OCI-LY3 (cell line): ENCODE data around the gene GRIN3A.
"Not testable (repeated sequence)": the region's sequence is repeated elsewhere in the genome, so short reads cannot be mapped to it uniquely, and the experiment has no call there.

Source experiments
- H2AFZ ChIP-seq: fragments of 200-600, 300-600 bp; shearing (Covaris generic); 2 replicates; pipeline ENCODE4 v1.6.0; 2014; ENCODE audit warnings: antibody characterized with exemption, low read depth, low read length
- H3K27ac ChIP-seq: fragments of 200-600, 300-600 bp; sonication (generic); 2 replicates; pipeline ENCODE4 v1.5.1; 2014; ENCODE audit warnings: mild to moderate bottlenecking, low read length, moderate library complexity, mixed read lengths
- H3K27me3 ChIP-seq: fragments of 200-600, 300-600 bp; sonication (generic); 2 replicates; pipeline ENCODE4 v1.6.1; 2014; ENCODE audit warnings: low read depth, low read length, mixed read lengths
- H3K36me3 ChIP-seq: fragments of 200-600, 300-600 bp; sonication (generic); replicated peaks from 2 replicates; pipeline ENCODE3; 2014; ENCODE audit warnings: low read depth, low read length, mixed read lengths
- H3K4me1 ChIP-seq: fragments of 300-600, 200-600 bp; sonication (generic); 2 replicates; pipeline ENCODE4 v1.6.1; 2014; ENCODE audit warnings: low read length, mixed read lengths
- H3K4me2 ChIP-seq: fragments of 200-600, 300-600 bp; sonication (generic); 2 replicates; pipeline ENCODE4 v1.6.1; 2014; ENCODE audit warnings: low read length, mixed read lengths
- H3K4me3 ChIP-seq: fragments of 300-600, 200-600 bp; sonication (generic); 2 replicates; pipeline ENCODE4 v1.5.1; 2014; ENCODE audit warnings: antibody characterized with exemption, mild to moderate bottlenecking, low read length, moderate library complexity
- H3K79me2 ChIP-seq: fragments of 300-600, 200-600 bp; shearing (Covaris generic); 2 replicates; pipeline ENCODE4 v1.6.1; 2014; ENCODE audit warnings: mild to moderate bottlenecking, low read length, mixed read lengths
- H3K9ac ChIP-seq: fragments of 300-600, 200-600 bp; shearing (Covaris generic); 2 replicates; pipeline ENCODE4 v1.6.0; 2014; ENCODE audit warnings: mild to moderate bottlenecking, low read length, moderate library complexity
- H3K9me3 ChIP-seq: fragments of 200-600, 300-600 bp; shearing (Covaris generic); 2 replicates; pipeline ENCODE4 v1.6.1; 2014; ENCODE audit warnings: low read length, mixed read lengths; ENCODE audit not compliant: insufficient read depth
- H4K20me1 ChIP-seq: fragments of 200-600, 300-600 bp; sonication (generic); 2 replicates; pipeline ENCODE4 v1.6.1; 2016; ENCODE audit warnings: low read length, mixed read lengths; ENCODE audit not compliant: insufficient read depth
- CTCF ChIP-seq: fragments of 200-600, 300-600 bp; sonication (generic); IDR thresholded peaks from 2 replicates; pipeline ENCODE4 v1.5.1; 2014; ENCODE audit warnings: antibody characterized with exemption, low read length, low read depth
- EZH2phosphoT487 ChIP-seq: fragments of 200-600 bp; shearing (Covaris generic); IDR thresholded peaks from 2 replicates; pipeline ENCODE4 v1.6.1; 2018; ENCODE audit warnings: antibody characterized with exemption, mixed run types, low read depth

GRIN3A gene

GRCh38 chr9:101727612-101728524 is 10.6 kb downstream of the GRIN3A start:
- Histone ChIP-seq H4K20me1 (no peaks in the 10 kb centered on the region), H3K4me2 (no peak overlapping the region), H3K36me3 (no peaks in the 10 kb centered on the region), H3K4me1 (peaks cover 10% of the 10 kb centered on the region), H3K27me3 (no peaks in the 10 kb centered on the region), H3K9me3 (no peaks in the 10 kb centered on the region), H3K9ac (no peak overlapping the region), H3K4me3 (no peak overlapping the region), H2AFZ (no peak overlapping the region), H3K27ac (no peak overlapping the region), H3K79me2 (no peaks in the 10 kb centered on the region)
- TF ChIP-seq EZH2phosphoT487 (no peak), CTCF (peak; percentile 53)

GRCh38 chr9:101724271-101724670 is 14.2 kb downstream of the GRIN3A start:
- not testable (repeated sequence) for H3K9ac ChIP-seq, H3K27ac ChIP-seq, H3K4me3 ChIP-seq

GRCh38 chr9:101718192-101718591 is 20.3 kb downstream of the GRIN3A start:
- Histone ChIP-seq H4K20me1 (no peaks in the 10 kb centered on the region), H3K4me1 (no peaks in the 10 kb centered on the region), H3K36me3 (no peaks in the 10 kb centered on the region), H2AFZ (no peak overlapping the region), H3K9ac (no peak overlapping the region), H3K9me3 (no peaks in the 10 kb centered on the region), H3K79me2 (no peaks in the 10 kb centered on the region), H3K4me3 (no peak overlapping the region), H3K4me2 (no peak overlapping the region), H3K27me3 (peaks cover 5% of the 10 kb centered on the region; the same call in 1 of the 2 replicates), H3K27ac (no peak overlapping the region)
- TF ChIP-seq EZH2phosphoT487: no peak
- TF ChIP-seq CTCF: no peak

More at GRCh38 chr9:101724271-101724670, 14.2 kb downstream of the GRIN3A start:
- not testable (repeated sequence) for H3K4me1 ChIP-seq, H4K20me1 ChIP-seq, H3K4me2 ChIP-seq, H3K9me3 ChIP-seq, H3K27me3 ChIP-seq, H2AFZ ChIP-seq, H3K79me2 ChIP-seq, H3K36me3 ChIP-seq

GRCh38 chr9:101716629-101717028 is 21.8 kb downstream of the GRIN3A start:
- H3K36me3 ChIP-seq: no peaks in the 10 kb centered on the region
- no peak overlapping the region for H3K4me2 ChIP-seq
- no peak overlapping the region for H3K4me3 ChIP-seq
- H3K9ac ChIP-seq: no peak overlapping the region
- H3K79me2 ChIP-seq: no peaks in the 10 kb centered on the region
- no peak for TF ChIP-seq EZH2phosphoT487
- no peak for TF ChIP-seq CTCF
- no peaks in the 10 kb centered on the region for H3K9me3 ChIP-seq
- no peaks in the 10 kb centered on the region for H3K4me1 ChIP-seq
- H4K20me1 ChIP-seq: no peaks in the 10 kb centered on the region
- H3K27me3 ChIP-seq: peaks cover 9% of the 10 kb centered on the region
- no peak overlapping the region for H2AFZ ChIP-seq
- H3K27ac ChIP-seq: no peak overlapping the region
